IPS-NIHi7 (cell line): ENCODE results near the gene CELF5.

ENCODE experiments used
- DNase-seq: peaks from one replicate; pipeline ENCODE4 v3.0.0; 2012; ENCODE audit warnings: mixed read lengths; ENCODE audit errors: extremely low spot score

Gene CELF5

DNA sequence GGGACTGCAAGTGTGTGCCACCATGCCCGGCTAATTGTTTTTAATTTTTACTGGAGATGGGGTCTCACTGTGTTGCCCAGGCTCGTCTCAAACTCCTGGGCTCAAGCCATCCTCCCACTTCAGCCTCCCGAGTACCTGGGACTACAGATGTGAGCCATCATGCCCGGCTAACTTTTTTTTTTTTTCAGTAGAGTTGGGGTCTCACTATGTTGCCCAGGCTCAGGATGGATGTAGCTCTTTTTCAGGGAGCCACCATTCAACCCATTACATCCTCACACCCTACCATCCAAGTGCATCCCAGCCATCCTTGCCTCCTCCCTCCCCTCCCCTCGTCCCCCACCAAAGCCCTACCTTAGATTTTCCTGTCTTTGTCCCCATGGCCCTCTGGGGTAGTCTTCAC lies 14.9 kb downstream of the CELF5 start:
- DNase-seq: no peak

DNA sequence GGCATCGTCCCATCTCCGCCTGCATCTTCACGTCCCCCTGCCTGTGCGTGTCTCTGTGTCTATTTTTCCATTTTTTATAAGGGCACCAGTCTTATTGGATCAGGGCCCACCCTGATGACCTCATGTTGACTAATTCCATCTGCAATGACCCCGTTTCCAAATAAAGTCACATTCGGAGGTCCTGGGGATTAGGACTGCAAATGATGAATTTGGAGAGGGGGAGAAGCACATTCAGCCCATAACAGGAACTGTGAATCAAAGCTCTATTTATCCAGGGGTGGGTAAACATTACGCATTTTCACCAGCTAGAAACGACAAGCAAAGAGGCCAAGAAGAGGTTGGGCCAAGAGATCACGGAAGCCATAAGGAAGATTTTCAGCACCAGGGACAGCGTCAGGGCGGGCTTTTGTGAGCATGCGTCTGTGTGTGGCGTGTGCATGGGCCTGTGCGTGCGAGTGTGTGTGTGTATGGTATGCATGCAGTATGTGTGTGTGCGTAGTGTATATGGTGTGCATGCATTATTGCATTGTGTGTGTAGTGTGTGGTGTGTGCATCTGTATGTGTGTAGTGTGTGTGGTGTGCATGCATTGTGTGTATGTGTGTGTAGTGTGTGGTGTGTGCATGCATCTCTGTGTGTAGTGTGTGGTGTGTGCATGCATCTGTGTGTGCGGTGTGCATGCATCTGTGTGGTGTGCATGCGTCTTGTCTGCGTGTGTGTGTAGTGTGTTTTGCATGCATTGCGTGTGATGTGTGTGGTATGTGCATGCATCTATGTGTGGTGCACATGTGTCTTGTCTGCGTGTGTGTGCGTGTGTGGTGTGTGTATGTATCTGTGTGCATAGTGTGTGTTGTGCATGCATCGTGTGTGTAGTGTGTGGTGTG lies 19.6 kb downstream of the CELF5 start:
- DNase-seq: peak; percentile 74

DNA sequence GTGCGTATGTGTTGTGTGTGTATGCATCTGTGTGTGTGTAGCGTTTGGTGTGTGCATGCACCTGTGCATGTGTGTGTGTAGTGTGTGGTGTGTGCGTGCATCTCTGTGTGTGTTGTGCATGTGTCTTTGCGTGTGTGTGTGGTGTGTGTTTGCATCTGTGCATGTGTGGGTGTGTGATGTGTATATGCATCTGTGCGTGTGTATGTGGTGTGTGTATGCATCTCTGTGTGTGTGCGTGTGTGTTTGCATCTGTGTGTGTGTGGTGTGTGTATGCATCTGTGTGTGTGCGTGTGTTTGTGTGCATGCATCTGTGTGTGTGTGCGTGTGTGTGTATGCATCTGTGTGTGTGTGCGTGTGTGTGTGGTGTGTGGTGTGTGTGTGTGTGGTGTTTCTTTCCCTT lies 20.6 kb downstream of the CELF5 start:
- no peak for DNase-seq

DNA sequence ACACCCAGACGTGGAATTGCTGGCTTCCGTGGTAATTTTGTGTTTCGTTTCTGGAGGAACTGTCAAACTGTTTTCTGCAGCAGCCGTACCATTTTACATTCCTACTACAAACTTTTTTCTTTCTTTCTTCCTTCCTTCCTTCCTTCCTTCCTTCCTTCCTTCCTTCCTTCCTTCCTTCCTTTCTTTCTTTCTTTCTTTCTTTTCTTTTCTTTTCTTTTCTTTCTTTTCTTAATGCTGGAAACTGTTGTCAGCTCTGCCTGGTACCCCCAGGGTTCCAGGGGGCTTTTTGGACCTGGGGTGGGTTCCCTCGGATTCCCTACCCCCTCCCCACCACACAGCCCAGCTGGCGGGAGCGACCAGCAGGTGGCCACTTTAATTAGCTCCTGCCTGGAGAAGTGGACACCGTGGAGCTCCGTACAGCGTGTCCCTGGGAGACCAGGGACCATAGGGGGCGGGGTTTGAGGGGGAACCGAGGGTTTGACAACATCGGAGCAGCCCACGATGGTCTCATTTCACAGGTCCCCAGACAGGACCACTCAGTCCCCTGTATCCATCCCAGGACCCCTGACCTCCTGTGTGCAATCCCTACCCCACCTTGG lies 24.4 kb downstream of the CELF5 start:
- no peak for DNase-seq

DNA sequence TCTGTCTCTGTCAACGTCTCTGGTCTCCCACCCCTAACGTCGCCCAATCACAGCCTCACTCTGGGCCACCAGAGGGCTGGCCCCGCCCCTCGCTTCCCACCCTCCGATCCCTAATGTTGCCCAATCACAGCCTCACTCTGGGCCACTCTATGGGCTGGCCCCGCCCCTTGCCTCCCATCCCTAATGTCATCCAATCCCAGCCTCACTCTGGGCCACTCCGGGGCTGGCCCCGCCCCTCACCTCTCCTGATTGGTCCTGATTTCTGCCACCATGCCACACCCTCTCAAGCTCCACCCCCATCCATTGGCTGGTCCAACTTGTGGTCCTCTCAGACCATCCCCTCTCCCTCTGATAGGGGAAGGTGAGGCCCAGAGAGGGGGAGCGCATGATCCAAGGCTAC lies 24.9 kb downstream of the CELF5 start:
- peak; percentile 46 for DNase-seq

DNA sequence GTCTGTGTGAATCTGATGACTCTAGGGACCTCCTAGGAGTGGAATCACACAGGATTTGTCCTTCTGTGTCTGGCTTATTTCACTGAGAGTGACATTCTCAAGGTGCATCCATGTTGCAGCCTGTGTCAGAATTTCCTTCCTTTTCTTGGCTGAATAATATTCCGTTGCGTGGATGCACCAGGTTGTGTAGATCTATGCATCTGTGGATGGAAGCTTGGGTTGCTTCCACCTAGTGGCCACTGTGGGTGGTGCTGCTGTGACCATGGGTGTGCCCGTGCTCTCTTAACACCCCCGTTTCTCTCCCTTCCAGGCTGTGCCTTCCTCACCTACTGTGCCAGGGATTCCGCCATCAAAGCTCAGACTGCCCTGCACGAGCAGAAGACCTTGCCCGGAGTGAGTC lies 26.2 kb downstream of the CELF5 start:
- DNase-seq: no peak

DNA sequence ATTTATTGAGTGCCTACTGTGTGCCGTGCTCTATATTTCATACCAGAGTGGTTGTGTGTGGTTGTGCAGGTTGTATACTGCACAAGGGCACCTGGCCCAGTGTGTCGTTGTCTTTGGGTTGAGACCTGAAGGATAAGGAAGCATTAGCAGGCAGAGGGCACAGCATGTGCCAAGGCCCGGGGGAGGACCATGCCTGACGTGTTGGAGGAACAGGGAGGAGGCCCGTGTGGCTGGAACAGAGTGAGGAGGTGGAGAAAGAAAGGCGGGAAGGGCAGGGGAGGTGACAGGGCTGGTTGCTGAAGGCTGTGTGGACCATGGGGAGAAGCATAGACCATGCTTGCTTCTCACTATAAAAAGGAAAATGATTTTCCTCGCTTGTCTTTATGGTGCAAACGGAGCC lies 26.8 kb downstream of the CELF5 start:
- DNase-seq: no peak

DNA sequence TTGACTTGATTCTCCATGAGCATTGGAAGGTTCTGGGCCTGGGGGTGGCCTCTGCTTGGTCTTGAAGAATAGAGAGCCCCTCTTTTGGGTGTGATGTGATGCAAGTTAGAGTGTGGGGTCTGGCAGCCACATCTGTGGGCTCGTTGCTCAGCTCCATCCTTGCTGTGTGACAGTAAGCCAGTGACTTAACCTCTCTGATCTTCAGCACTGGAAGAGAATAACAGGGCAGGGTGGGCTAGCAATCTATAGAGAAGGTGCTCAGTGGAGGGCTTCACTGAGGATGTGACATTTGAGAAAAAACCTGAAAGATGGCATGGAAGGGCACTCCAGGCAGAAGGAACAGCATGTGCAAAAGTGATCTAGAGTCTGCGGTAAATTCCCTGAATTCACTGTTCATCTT lies 28.2 kb downstream of the CELF5 start:
- no peak for DNase-seq

DNA sequence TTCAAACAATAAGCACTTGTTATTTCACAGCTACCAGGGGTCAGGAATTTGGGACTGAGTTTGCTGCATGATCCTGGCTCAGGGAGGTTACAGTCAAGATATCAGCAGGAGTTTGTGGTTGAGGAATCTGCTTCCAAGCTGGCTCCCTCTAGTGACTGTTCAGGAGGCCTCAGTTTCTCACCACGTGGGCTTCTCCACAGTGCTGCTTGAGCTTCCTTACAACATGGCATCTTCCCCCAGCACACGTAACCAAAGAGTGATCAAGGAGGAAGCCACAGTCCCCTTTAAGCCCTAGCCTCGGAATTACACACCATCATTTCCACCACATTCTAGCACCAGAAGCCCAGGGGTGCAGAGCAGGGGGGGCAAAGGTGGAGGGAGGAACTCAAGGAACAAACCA lies 28.8 kb downstream of the CELF5 start:
- DNase-seq: no peak

DNA sequence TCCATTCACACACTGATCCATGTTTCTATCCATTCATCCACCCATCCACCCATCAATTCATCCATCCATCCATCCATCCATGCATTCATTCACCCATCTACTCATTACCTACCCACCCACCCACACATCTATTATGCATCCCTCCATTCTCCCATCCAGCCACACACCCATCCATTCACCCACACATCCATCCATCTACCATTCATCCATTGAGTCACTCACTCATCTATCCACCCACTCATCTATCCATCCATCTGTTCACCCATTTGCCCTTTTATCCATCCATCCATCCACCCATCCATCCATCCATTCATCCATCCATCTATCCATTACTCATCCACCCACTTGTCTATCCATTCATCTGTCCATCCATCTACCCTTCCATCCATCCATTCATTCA lies 30.1 kb downstream of the CELF5 start:
- no peak for DNase-seq

DNA sequence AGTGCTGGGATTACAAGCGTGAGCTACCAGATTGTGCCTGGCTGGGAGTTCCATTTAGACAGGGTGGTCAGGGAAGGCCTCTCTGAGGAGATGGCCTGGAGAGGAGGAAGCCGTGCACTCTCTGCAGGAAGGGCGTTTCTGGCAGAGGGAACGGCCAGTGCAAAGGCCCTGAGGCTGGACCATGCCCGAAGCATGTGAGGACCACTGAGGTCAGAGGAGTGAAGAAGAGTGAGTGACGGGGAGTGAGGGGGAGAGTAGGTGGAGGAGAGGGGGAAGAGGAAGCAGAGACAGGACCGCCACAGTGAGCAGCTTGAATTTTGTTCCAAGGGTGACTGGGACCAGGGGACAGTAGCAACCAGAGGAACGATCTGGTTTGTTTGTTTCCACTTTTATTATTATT lies 32.6 kb downstream of the CELF5 start:
- DNase-seq: no peak

DNA sequence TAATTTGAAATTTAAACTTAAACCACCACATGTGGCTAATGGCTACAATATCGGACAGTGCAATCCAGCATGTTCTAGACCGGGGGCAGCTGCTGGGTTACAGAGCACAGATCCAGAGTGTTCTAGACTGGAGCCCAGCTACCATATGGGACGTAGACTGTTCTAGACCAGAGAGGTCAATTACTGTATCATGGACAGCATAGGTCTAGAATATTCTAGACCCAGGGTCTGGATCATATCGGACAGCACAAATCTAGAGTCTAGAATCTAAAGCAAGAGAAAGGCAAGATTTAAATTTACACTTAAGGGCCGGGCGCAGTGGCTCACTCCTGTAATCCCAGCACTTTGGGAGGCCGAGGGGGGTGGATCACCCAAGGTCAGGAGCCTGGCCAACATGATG lies 37.9 kb downstream of the CELF5 start:
- no peak for DNase-seq

DNA sequence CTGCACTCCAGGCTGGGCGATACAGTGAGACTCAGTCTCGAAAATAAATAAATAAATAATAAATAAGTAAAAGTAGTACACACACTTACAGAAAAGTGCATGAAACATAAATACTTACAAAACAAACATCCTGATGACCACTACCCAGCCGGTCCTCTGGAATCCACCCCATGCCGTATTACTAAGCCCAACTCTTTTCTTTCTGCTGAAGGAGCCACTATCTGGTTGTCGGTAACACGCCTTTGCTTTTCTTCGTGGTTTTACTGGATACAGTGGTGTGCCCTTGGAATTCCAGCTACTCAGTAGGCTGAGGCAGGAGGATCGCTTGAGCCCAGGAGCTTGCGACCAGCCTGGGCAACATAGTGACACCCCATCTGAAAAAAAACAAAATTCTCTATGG lies 39.4 kb downstream of the CELF5 start:
- DNase-seq: no peak

DNA sequence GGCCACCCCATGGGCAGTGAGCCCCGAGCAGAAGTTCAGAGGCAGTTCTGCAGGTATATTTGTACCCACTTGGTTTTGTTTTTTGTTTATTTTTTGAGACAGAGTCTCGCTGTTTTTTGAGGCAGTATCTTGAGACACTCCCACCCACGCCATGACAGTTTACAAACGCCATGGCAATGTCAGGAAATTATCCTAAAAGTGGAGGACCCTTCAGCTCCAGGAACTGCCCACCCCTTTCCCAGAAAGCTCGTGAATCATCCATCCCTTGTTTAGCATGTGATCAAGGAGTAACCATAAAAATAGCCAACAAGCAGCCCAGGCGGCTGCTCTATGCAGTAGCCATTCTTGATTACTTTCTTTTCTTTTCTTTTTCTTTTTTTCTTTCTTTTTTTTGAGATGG lies 41.0 kb downstream of the CELF5 start:
- no peak for DNase-seq

DNA sequence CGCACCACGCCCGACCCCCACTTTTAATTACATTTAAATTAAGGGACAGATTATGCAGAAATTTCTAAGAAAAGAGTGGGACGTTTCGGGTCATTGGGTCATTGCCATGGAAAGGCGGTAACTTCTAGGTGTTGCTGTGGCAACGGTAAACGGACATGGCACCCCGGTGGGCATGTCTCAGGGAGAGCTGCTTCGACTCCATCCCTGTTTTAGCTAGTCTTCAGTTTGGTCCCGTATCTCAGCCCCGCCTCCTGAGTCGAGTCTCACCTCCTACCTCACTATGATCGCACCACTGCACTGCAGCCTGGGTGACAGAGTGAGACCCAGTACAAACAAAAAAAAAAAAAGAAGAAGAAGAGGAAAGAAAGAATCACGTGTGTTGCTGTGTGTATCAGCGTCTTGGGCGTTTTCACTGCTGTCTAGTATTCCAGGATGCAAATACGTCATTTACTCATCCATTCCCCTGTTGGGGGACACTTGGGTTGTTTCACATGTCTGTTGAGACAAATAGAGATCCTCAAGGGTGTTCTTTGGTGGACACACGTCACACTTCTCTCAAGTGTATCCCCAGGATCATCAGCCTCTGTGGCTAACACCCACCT lies 41.7 kb downstream of the CELF5 start:
- DNase-seq: no peak

DNA sequence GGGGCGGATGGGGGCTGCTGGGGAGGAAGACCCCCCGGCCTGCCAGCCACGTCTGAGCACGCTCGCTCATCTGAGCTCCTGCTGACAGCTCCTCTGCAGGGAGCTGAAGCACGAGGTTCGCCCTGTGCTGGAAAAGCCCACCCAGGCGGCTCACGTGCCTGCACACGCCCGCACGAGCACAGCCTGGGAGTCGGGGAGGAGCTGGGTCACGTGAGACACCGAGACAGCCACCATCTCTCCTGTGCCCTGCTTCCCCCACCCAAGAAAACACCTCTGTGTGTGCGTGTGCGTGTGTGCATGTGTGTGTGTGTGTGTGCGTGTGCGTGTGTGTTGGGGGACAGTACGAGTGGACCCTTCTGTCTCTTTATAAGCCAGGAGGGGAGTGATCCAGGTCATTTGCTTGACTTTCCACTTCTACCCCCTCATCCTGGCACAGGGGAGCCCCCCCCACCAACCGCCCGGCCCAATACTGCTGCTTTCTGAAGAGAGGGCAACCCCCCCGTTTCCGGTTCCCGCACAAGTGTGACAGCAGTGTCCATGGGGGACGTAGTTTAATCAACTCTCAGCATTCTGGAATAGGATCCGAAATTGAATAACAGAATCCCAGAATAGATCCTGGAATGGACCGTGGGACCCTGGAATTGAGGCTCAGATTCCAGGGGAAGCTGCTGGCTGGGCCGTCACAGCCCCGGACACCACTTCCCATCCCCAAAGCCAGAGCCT lies 42.5 kb downstream of the CELF5 start:
- DNase-seq: no peak

DNA sequence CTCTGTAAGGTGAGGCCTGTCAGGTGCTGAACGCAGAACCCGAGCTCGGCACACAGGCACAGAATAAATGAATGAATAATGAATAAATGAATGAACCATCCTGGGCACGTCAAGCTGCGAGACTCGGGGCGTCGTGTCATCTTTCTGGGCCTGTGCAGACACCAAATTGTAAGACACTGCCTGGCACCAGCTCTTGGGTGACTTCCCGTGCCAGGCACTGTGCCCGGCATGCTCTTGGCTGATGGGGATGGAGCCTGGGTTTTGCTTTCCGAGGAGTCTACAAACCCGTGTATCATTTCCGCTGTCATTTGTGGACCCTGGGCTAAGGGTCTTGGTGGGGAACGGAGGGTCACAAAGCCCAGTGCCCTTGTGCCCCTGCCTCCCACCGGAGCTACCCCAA lies 43.9 kb downstream of the CELF5 start:
- no peak for DNase-seq

DNA sequence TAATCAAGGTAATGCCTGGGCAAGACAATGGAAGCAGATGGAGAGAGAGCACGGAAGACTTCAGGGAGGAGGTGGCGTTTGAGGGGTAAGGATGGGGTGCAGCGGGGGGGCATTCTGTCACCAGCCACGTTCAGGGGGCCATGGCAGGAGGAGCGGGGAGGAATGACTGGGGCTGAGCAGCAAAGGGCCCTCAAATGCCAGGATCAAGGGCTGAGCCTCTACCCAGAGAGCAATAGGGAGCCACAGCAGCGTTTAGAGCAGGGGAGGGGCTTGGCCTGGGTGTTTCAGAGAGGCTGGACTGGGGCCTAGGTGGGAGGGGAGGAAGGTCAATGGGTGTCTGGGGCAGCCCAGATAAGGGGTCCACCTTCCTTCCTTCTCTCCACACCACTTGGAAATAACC lies 44.3 kb downstream of the CELF5 start:
- DNase-seq: no peak

DNA sequence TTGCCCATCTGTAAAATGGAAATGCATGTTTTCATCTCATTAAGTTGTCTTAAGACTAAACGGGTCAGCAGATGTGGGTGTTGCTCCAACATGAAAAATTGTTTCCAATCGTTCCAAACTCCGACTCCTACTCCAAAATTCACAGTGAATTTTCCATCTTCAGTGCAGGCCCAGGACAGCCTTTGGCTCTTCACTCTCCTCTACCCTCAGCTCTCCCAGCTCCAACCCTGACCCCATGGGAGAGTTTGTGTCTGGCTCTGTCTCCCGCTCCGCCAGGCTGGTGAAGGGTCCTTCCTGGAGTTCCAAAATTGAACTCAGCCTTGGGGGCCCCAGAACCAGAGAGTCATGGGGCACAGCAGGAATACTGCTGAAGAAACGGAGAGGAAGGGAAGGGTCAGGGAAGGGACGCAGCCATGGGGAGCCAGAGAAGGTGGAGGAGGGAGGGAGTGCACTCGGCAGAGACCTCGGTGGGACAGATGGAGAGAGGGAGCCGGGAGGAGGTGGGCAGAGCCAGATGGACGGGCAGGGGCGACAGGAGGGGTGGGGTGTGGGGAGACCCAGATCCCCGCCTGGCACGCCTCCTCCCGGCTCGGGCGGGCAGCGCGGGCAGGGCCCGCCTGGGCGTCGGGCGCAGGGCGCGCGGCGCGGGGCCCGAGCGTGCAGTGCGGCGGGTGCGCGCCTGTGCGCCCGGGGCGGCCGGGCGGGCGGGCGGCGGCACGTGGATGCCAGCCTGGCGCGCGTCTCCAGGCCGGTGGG lies 45.6 kb downstream of the CELF5 start:
- no peak for DNase-seq

DNA sequence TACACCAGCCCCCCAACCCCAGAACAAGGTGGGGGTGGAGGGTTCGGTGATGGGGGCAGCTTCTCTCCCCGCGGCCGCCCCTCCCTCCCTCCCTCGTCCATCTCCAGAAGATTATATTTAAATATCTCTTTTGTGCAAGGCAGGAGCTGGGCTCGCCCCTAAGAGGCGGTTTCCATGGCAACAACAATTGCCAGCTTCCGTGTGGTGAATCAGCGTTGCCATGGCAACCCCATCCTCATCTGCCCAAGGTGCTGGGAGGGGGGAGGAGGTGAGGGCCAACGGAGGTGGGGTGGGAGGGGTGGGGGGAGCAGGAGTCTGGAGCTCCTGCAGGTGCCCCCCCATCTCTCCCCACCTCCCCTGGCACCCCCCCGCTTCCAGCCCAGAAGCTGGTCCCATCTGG lies 46.4 kb downstream of the CELF5 start:
- DNase-seq: no peak

DNA sequence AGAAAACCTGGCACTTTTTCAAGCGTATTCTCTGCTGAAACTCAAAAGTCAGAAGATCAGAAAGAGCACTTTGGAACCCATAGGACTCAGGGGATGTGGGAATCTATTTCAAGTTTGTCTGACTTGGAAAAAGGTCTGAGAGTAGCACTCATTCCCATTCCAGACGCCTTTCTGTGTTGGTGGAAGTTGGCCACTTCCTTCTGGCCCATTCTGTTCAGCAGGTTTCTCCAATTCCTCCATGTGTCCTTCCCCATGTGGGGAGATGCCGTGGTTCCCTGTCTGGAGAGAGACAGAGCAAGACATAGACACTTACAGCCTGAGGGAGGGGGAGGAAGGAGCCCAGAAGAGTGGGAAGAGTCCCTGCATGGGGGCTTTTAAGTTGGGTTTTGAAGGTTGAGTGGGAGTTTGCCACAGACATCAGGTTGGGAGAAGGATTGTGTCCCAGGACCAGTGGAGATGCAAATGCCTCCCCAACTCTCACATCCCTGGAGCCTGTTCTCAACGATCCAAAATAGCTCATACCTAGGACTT lies 48.0 kb downstream of the CELF5 start:
- DNase-seq: no peak

DNA sequence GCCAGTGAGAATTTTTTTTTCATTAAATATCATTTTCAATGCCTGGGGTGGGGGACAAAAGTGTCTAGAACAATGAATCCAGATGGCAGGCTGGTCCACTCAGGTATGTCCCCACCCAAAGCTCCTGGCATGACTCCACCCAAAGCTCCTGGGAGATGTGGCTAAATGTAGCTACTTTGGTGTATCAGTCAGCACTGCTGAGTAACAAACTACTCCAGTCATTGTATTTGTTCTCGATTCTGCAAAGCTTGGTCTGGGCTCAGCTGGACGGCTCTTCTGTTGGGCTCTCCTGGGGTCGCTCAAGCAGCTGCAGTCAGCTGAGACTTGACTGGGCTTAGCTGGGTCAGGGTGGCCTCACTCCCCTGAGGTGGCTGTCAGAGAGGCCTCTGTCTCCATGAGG lies 48.5 kb downstream of the CELF5 start:
- DNase-seq: no peak
